ENCODE measurements around the gene FOLR2.

Gene FOLR2

GRCh38 chr11:72242141-72242540, 25.5 kb downstream of the FOLR2 start:
- WGBS (ENCODE audit: extremely low coverage, insufficient coverage, insufficient read length): no CpG with 5 or more reads among the region's 2 CpGs
- H3K27ac ChIP-seq (ENCODE audit: low read depth, low read length): no peak overlapping the region

DNA sequence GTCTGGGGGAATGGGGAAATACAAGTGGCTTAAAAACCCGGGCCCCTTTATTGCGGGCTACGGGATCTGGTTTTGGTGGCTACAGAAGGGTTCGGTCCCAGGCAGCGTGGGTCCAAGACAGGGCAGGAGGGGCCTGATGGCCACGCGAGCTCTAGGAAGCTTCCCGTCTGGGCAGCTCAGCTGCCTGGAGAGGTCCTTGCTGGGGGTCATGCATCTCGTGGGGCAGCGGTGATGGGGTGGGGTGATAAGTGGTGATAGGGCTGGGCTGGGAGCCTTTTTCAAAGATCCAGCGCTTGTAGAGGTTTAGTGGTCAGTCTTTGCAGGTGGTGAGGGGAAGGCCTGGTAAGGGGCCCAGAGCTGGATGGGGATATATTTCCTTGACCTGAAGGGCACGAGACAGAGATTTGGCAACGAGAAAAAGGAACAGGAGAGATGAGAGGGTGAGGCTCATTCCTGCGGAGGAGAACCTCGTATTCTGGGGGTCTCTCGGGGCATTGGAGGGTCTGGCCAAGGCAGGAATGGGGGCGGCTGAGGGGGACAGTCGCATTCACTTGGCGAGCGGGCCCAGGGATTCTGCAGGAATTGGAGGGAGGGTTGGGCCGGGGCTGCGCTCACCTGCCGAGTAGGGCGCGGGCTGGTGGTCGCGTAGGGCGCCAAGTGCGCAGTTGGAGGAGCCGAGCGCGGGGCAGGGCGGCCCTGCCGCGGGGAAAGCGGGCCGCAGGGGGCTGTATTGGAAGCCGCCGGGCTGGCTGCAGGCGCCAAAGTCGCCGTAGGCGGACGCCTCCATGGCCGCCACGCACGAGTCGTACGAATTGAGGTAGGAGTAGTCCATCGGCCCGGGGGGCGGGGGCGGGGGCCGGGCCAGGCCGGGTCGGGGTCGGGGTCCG, 26.8 kb downstream of the FOLR2 start:
- no peaks in the 10 kb centered on the region for H3K79me2 ChIP-seq (ENCODE audit: control insufficient read depth, insufficient read depth, low read length, poor library complexity)
- no peak overlapping the region for H3K27ac ChIP-seq (ENCODE audit: low read depth, low read length)
- no peak overlapping the region for H3K9ac ChIP-seq (ENCODE audit: low read length)
- no peak overlapping the region for H2AFZ ChIP-seq (ENCODE audit: insufficient read depth, low read length, poor library complexity)
- peaks cover 8% of the 10 kb centered on the region for H3K79me1 ChIP-seq (ENCODE audit: low read length)
- H3K18ac ChIP-seq (ENCODE audit: low read length): no peak overlapping the region
- DNase-seq: no peak
- no peak overlapping the region for H2BK120ac ChIP-seq (ENCODE audit: insufficient read depth, low read length, poor library complexity)
- H3K36me3 ChIP-seq (ENCODE audit: control insufficient read depth in 1 of 2, insufficient read depth in 2 of 2, low read length in 2 of 2): peaks cover 1 to 4% of the 10 kb centered on the region in 2 experiments
- no peak overlapping the region for H4K8ac ChIP-seq (ENCODE audit: low read depth, low read length)
- peak overlapping the region; percentile 54 for H3K4me2 ChIP-seq (ENCODE audit: low read length)
- WGBS (ENCODE audit: extremely low coverage, insufficient coverage, insufficient read length): no CpG with 5 or more reads among the region's 58 CpGs
- H4K91ac ChIP-seq (ENCODE audit: low read depth, low read length): no peak overlapping the region
- H3K23ac ChIP-seq (ENCODE audit: low read length): no peak overlapping the region
- no peak overlapping the region for H2BK5ac ChIP-seq (ENCODE audit: low read depth, low read length, poor library complexity)
- H3K27me3 ChIP-seq (ENCODE audit: insufficient read depth, low read length): peaks cover 48% of the 10 kb centered on the region
- peaks cover 15 to 32% of the 10 kb centered on the region in 2 experiments for H3K4me1 ChIP-seq (ENCODE audit: control insufficient read depth in 1 of 2, insufficient read depth in 2 of 2, low read length in 2 of 2)
- no peak overlapping the region for H4K12ac ChIP-seq (ENCODE audit: low read depth, low read length)
- no peak overlapping the region for H3K4ac ChIP-seq (ENCODE audit: low read depth, low read length)
- H3K14ac ChIP-seq (ENCODE audit: low read length): no peak overlapping the region
- peaks cover 5% of the 10 kb centered on the region for H3K9me3 ChIP-seq (ENCODE audit: insufficient read depth, low read depth, low read length)
- peak overlapping the region; percentile 58 for H3K4me3 ChIP-seq (ENCODE audit: low read depth, low read length)
- no peak overlapping the region for H2AK5ac ChIP-seq (ENCODE audit: low read length)
- H2BK12ac ChIP-seq (ENCODE audit: low read length): no peak overlapping the region

More at GRCh38 chr11:72242141-72242540, 25.5 kb downstream of the FOLR2 start:
- Histone ChIP-seq H3K27me3 (ENCODE audit: insufficient read depth, low read length) (peaks cover 48% of the 10 kb centered on the region), H3K9me3 (ENCODE audit: insufficient read depth, low read depth, low read length) (peaks cover 5% of the 10 kb centered on the region), H3K23ac (ENCODE audit: low read length) (no peak overlapping the region), H3K14ac (ENCODE audit: low read length) (no peak overlapping the region), H4K91ac (ENCODE audit: low read depth, low read length) (no peak overlapping the region), H2AK5ac (ENCODE audit: low read length) (no peak overlapping the region), H2BK12ac (ENCODE audit: low read length) (no peak overlapping the region), H4K8ac (ENCODE audit: low read depth, low read length) (no peak overlapping the region), H4K12ac (ENCODE audit: low read depth, low read length) (no peak overlapping the region), H3K36me3 (ENCODE audit: control insufficient read depth in 1 of 2, insufficient read depth in 2 of 2, low read length in 2 of 2) (peaks cover 12 to 15% of the 10 kb centered on the region in 2 experiments), H3K18ac (ENCODE audit: low read length) (no peak overlapping the region), H2BK5ac (ENCODE audit: low read depth, low read length, poor library complexity) (no peak overlapping the region), H3K4me2 (ENCODE audit: low read length) (no peak overlapping the region), H3K4me1 (ENCODE audit: control insufficient read depth in 1 of 2, insufficient read depth in 2 of 2, low read length in 2 of 2) (peaks cover 17 to 37% of the 10 kb centered on the region in 2 experiments), H3K9ac (ENCODE audit: low read length) (no peak overlapping the region), H3K4ac (ENCODE audit: low read depth, low read length) (no peak overlapping the region), H3K4me3 (ENCODE audit: low read depth, low read length) (no peak overlapping the region), H2AFZ (ENCODE audit: insufficient read depth, low read length, poor library complexity) (no peak overlapping the region), H2BK120ac (ENCODE audit: insufficient read depth, low read length, poor library complexity) (no peak overlapping the region), H3K79me1 (ENCODE audit: low read length) (peaks cover 8% of the 10 kb centered on the region), H3K79me2 (ENCODE audit: control insufficient read depth, insufficient read depth, low read length, poor library complexity) (no peaks in the 10 kb centered on the region)
- no peak for DNase-seq

GRCh38 chr11:72244060-72244360, 27.4 kb downstream of the FOLR2 start, which contains the start of gene PHOX2A:
Gene PHOX2A, minus strand, starts transcription at chr11:72244176. Its CDS starts 172 bp downstream, at chr11:72244004.
- Histone ChIP-seq H3K23ac (ENCODE audit: low read length) (peak within 1 kb of the TSS; percentile 20), H2AFZ (ENCODE audit: insufficient read depth, low read length, poor library complexity) (peak within 1 kb of the TSS; percentile 56), H3K4me1 (ENCODE audit: control insufficient read depth in 1 of 2, insufficient read depth in 2 of 2, low read length in 2 of 2) (peaks cover 13 to 28% of the 10 kb centered on the region in 2 experiments), H2AK5ac (ENCODE audit: low read length) (no peak within 1 kb of the TSS), H2BK120ac (ENCODE audit: insufficient read depth, low read length, poor library complexity) (no peak within 1 kb of the TSS), H3K79me1 (ENCODE audit: low read length) (peaks cover 8% of the 10 kb centered on the region), H3K27me3 (ENCODE audit: insufficient read depth, low read length) (peaks cover 48% of the 10 kb centered on the region), H3K27ac (ENCODE audit: low read depth, low read length) (no peak within 1 kb of the TSS), H2BK12ac (ENCODE audit: low read length) (no peak within 1 kb of the TSS), H3K4me2 (ENCODE audit: low read length) (peak within 1 kb of the TSS; percentile 54), H3K79me2 (ENCODE audit: control insufficient read depth, insufficient read depth, low read length, poor library complexity) (no peaks in the 10 kb centered on the region), H3K4ac (ENCODE audit: low read depth, low read length) (no peak within 1 kb of the TSS), H4K91ac (ENCODE audit: low read depth, low read length) (no peak within 1 kb of the TSS), H3K18ac (ENCODE audit: low read length) (no peak within 1 kb of the TSS), H3K14ac (ENCODE audit: low read length) (no peak within 1 kb of the TSS), H3K9me3 (ENCODE audit: insufficient read depth, low read depth, low read length) (peaks cover 5% of the 10 kb centered on the region), H3K9ac (ENCODE audit: low read length) (no peak within 1 kb of the TSS), H4K12ac (ENCODE audit: low read depth, low read length) (peak within 1 kb of the TSS; percentile 45), H2BK5ac (ENCODE audit: low read depth, low read length, poor library complexity) (no peak within 1 kb of the TSS), H4K8ac (ENCODE audit: low read depth, low read length) (no peak within 1 kb of the TSS), H3K36me3 (ENCODE audit: control insufficient read depth in 1 of 2, insufficient read depth in 2 of 2, low read length in 2 of 2) (no peaks in the 10 kb centered on the region), H3K4me3 (ENCODE audit: low read depth, low read length) (peak within 1 kb of the TSS; percentile 58)
- DNase-seq: no peak
- no CpG with 5 or more reads among the region's 37 CpGs for WGBS (ENCODE audit: extremely low coverage, insufficient coverage, insufficient read length)

DNA sequence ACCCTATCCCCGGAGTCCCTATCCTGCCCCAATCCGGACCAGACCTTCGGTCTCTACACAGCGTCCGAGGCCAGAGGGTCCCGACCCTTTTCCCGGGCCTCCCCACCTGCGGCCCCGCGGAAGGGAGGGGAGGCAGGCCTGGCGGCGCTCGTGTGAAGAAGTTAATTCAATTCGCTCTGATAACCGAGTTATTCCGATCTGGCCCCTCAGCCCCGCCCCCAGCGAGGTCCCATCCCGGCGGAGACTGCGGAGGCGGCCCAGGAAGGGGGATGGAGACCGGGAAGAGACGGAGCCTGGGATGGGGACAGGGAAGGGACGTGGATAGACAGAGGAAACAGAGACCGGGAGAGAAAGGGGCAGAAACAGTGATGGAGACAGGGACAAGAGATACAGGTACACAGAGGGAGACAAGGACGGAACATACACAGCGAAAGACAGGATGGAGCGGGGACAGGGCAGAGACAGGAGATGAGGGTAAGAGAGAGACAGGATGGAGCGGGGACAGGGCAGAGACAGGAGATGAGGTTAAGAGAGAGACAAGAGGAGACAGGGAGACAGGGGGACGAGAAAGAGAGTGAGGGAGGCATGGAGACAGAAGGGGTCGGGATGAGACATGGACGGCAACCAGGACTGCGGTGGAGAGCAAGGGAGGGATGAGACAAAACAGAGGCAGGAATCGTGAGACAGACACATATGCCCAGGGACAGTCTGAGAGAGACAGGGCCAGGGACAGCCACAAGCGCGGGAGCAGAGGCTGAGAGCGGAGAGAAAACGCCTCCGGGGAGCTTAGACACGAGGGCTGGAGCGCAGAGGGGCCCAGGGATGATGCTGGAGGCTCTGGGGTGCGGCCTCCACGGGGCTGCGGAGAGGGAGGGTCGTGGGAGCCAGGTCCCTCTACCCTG, 28.0 kb downstream of the FOLR2 start:
- Histone ChIP-seq H3K79me2 (ENCODE audit: control insufficient read depth, insufficient read depth, low read length, poor library complexity) (no peaks in the 10 kb centered on the region), H3K79me1 (ENCODE audit: low read length) (peaks cover 5% of the 10 kb centered on the region), H3K18ac (ENCODE audit: low read length) (no peak overlapping the region), H3K4me2 (ENCODE audit: low read length) (peak overlapping the region; percentile 54), H3K36me3 (ENCODE audit: control insufficient read depth in 1 of 2, insufficient read depth in 2 of 2, low read length in 2 of 2) (no peaks in the 10 kb centered on the region), H3K4me3 (ENCODE audit: low read depth, low read length) (peak overlapping the region; percentile 21), H3K27ac (ENCODE audit: low read depth, low read length) (no peak overlapping the region), H2BK120ac (ENCODE audit: insufficient read depth, low read length, poor library complexity) (no peak overlapping the region), H2BK12ac (ENCODE audit: low read length) (no peak overlapping the region), H4K91ac (ENCODE audit: low read depth, low read length) (no peak overlapping the region), H3K23ac (ENCODE audit: low read length) (peak overlapping the region; percentile 20), H3K14ac (ENCODE audit: low read length) (no peak overlapping the region), H3K9ac (ENCODE audit: low read length) (no peak overlapping the region), H4K12ac (ENCODE audit: low read depth, low read length) (peak overlapping the region; percentile 45), H4K8ac (ENCODE audit: low read depth, low read length) (no peak overlapping the region), H3K4ac (ENCODE audit: low read depth, low read length) (no peak overlapping the region), H2AK5ac (ENCODE audit: low read length) (no peak overlapping the region), H3K27me3 (ENCODE audit: insufficient read depth, low read length) (peaks cover 48% of the 10 kb centered on the region), H3K4me1 (ENCODE audit: control insufficient read depth in 1 of 2, insufficient read depth in 2 of 2, low read length in 2 of 2) (peaks cover 9 to 23% of the 10 kb centered on the region in 2 experiments), H2AFZ (ENCODE audit: insufficient read depth, low read length, poor library complexity) (peak overlapping the region; percentile 56), H2BK5ac (ENCODE audit: low read depth, low read length, poor library complexity) (no peak overlapping the region), H3K9me3 (ENCODE audit: insufficient read depth, low read depth, low read length) (peaks cover 5% of the 10 kb centered on the region)
- WGBS (ENCODE audit: extremely low coverage, insufficient coverage, insufficient read length): no CpG with 5 or more reads among the region's 46 CpGs
- DNase-seq: no peak
